Amniotic epithelial cell (primary cell): ENCODE measurements around the gene THSD4.

Experiments
- DNase-seq: peaks from one replicate; pipeline ENCODE4 v3.0.0-alpha.2; 2010; ENCODE audit warnings: low read depth

Gene THSD4

GRCh38 chr15:71330638-71331162, 215.4 kb downstream of the THSD4 start:
- no peak for DNase-seq

- DNase-seq, result no peak
These were observed 215.9 kb downstream of the THSD4 start for GRCh38 chr15:71331173-71331572.

- DNase-seq, result no peak
These were observed 217.2 kb downstream of the THSD4 start for GRCh38 chr15:71332431-71333004.

- DNase-seq, result no peak
These were observed 217.9 kb downstream of the THSD4 start for GRCh38 chr15:71333136-71333700.

- DNase-seq, result peak; percentile 79
These were observed 218.6 kb downstream of the THSD4 start for GRCh38 chr15:71333839-71334238.

- no peak for DNase-seq
These were observed 219.2 kb downstream of the THSD4 start for GRCh38 chr15:71334434-71334833.

- DNase-seq, result no peak
These were observed 219.6 kb downstream of the THSD4 start for GRCh38 chr15:71334873-71335272.

- DNase-seq, result no peak
These were observed 220.3 kb downstream of the THSD4 start for GRCh38 chr15:71335591-71335990.

GRCh38 chr15:71336671-71337070, 221.4 kb downstream of the THSD4 start:
- no peak for DNase-seq

- DNase-seq, result peak; percentile 85
These were observed 222.1 kb downstream of the THSD4 start for GRCh38 chr15:71337197-71337845.

GRCh38 chr15:71338265-71338664, 223.0 kb downstream of the THSD4 start:
- no peak for DNase-seq

- no peak for DNase-seq
These were observed 223.7 kb downstream of the THSD4 start for GRCh38 chr15:71338827-71339542.

- no peak for DNase-seq
These were observed 226.7 kb downstream of the THSD4 start for GRCh38 chr15:71341811-71342550.

GRCh38 chr15:71342658-71343057, 227.4 kb downstream of the THSD4 start:
- DNase-seq, result no peak

GRCh38 chr15:71344316-71344715, 229.0 kb downstream of the THSD4 start:
- no peak for DNase-seq

- DNase-seq, result no peak
These were observed 229.9 kb downstream of the THSD4 start for GRCh38 chr15:71345186-71345585.

GRCh38 chr15:71346464-71346863, 231.2 kb downstream of the THSD4 start:
- no peak for DNase-seq

- DNase-seq, result no peak
These were observed 233.3 kb downstream of the THSD4 start for GRCh38 chr15:71348597-71348996.

- no peak for DNase-seq
These were observed 234.1 kb downstream of the THSD4 start for GRCh38 chr15:71349336-71349735.

- DNase-seq, result no peak
These were observed 234.7 kb downstream of the THSD4 start for GRCh38 chr15:71349736-71350526.
